Activated T-cell treated with anti-CD3 and anti-CD28 coated beads, Interleukin-2, amount 50 U/mL, for 72 hours (primary cell): ENCODE measurements around the gene CDKAL1. TPM values are rescaled to one million over a fixed set of nuclear protein-coding genes. Genes with fewer than 3 reads are reported as not detected.

Source experiments
- ATAC-seq, 2 donors: fragments of 150-1000 bp; cut with Tn5 transposase; replicated peaks in 1 of 2; 2 replicates each; pipeline ENCODE4 v1.10.0; 2021; ENCODE audit warnings: moderate library complexity in 2 of 2, mild to moderate bottlenecking in 1 of 2
- DNase-seq, 2 donors: peaks; one replicate each; pipeline ENCODE4 v3.0.0; 2021 to 2022; ENCODE audit warnings: mixed read lengths in 1 of 2
- H3K27ac Mint-ChIP-seq: one replicate; pipeline ENCODE4 v1.8.0; 2022; ENCODE audit warnings: mild to moderate bottlenecking, moderate library complexity, mixed read lengths
- H3K27me3 Mint-ChIP-seq: one replicate; pipeline ENCODE4 v1.8.0; 2022; ENCODE audit warnings: low read depth, mixed read lengths
- H3K36me3 Mint-ChIP-seq, 2 donors: one replicate each; pipeline ENCODE4 v1.8.0; 2022; ENCODE audit warnings: mixed read lengths in 2 of 2, mild to moderate bottlenecking in 1 of 2; ENCODE audit not compliant: insufficient read depth in 2 of 2
- H3K4me1 Mint-ChIP-seq: one replicate; pipeline ENCODE4 v1.8.0; 2022; ENCODE audit warnings: low read depth, mixed read lengths
- H3K4me3 Mint-ChIP-seq, 2 donors: one replicate each; pipeline ENCODE4 v1.8.0; 2022; ENCODE audit warnings: mild to moderate bottlenecking in 2 of 2, mixed read lengths in 2 of 2, moderate library complexity in 2 of 2
- H3K9me3 Mint-ChIP-seq, 2 donors: one replicate each; pipeline ENCODE4 v1.8.0; 2022; ENCODE audit warnings: mixed read lengths in 2 of 2
- total RNA-seq, 2 donors: library from RNA; stranded (reverse); gene quantifications; one replicate each; pipeline ENCODE4 v1.2.3, GENCODE V29; 2022

Gene CDKAL1
- total RNA-seq, 2 donors from 2014 or later, result 25.9 to 29.8 TPM

DNA sequence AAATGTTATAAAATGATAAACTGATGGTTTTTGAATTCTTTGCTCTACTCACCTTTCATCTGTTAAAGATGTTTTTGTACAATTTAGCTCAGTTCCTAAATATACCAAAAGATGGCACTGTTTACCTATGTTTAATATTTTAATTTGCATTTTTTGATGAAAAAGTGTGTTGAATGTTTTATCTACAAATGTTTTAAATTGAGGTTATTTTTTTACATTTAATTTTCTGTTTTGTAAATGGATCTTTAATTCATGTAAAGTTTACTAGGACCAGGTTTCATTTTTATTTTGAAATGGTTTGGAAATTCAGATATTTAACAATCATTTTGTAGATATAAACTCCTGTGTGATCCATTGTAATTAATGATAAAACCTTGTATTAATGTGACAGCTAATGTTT is 30.0 kb downstream of the CDKAL1 start:
- DNase-seq, result no peak

DNA sequence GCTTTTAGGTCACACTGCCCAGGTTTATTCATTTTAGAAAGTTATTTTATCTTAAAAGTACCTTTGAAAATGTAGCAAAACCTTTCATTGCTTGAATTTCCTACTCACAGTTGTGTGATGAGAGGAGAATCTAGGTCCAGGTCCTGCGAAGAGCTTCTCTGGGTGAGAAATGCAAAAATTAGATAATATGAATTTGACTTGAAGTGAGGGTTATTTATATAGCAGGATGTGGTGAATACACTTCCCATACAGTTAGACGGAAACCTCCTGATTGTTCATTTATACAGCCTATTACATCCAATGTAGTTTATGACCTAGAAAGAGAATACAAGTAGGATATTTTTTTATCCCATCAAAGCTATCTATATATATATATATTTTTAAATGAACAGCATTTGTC is 30.5 kb downstream of the CDKAL1 start:
- peaks cover 7% of the 10 kb centered on the region for H3K4me1 Mint-ChIP-seq
- no peak for DNase-seq
- no peak for ATAC-seq
- H3K4me3 Mint-ChIP-seq, result no peak overlapping the region
- no peaks in the 10 kb centered on the region for H3K27me3 Mint-ChIP-seq
- H3K27ac Mint-ChIP-seq, result no peak overlapping the region
- peaks cover 0 to 4% of the 10 kb centered on the region in 2 donors for H3K36me3 Mint-ChIP-seq
- H3K9me3 Mint-ChIP-seq, result no peaks in the 10 kb centered on the region

More for the DNA sequence above, 30.0 kb downstream of the CDKAL1 start:
- H3K27ac Mint-ChIP-seq, result no peak overlapping the region
- H3K27me3 Mint-ChIP-seq, result no peaks in the 10 kb centered on the region
- H3K4me1 Mint-ChIP-seq, result peaks cover 7% of the 10 kb centered on the region
- no peak overlapping the region for H3K4me3 Mint-ChIP-seq
- peaks cover 0 to 4% of the 10 kb centered on the region in 2 donors for H3K36me3 Mint-ChIP-seq
- H3K9me3 Mint-ChIP-seq, result no peaks in the 10 kb centered on the region
- ATAC-seq, result no peak

DNA sequence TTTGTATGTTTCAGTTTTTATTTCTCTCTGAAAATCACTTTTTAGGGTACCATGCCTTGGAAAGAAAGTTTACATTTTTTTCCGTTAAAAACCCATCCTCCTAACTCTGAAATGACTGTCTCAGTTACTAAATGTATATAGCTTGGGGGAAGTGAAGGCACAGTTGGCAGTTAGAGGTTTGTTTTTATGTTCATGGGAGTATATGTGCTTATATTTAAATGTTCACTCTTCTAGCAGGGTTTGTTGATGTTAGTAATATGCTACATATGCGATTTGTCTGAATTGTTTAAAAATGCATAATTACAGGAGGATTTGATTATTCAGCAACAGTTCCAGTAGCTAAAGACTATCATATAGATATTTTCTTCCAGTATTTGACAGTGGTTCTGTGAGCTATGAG is 31.1 kb downstream of the CDKAL1 start:
- ATAC-seq, result no peak
- Mint-ChIP-seq H3K4me1 (peaks cover 7% of the 10 kb centered on the region), H3K27ac (no peak overlapping the region), H3K27me3 (no peaks in the 10 kb centered on the region), H3K4me3 (no peak overlapping the region), H3K36me3 (peaks cover 0 to 4% of the 10 kb centered on the region in 2 donors), H3K9me3 (no peaks in the 10 kb centered on the region)
- no peak for DNase-seq

DNA sequence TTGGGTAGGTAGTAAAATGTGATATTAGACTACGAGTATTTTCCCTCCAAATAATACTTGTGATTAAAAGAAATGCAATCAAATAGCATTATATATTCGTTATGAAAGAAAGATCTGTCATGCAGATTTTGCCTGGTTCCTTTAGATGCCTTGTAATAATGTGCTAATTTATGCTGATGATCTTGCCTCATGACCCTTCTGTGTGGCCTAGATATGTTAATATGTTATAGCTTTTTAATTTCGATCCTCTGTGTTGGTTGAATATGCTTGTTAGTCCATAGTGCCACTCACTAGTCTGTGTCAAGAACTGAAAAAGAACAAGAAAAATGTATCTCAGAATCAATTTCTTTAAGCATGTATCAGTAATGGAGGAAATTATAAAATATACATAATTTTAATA is 31.9 kb downstream of the CDKAL1 start:
- Mint-ChIP-seq H3K4me1 (peaks cover 7% of the 10 kb centered on the region), H3K27me3 (no peaks in the 10 kb centered on the region), H3K4me3 (no peak overlapping the region), H3K27ac (no peak overlapping the region), H3K36me3 (peaks cover 0 to 4% of the 10 kb centered on the region in 2 donors), H3K9me3 (no peaks in the 10 kb centered on the region)
- no peak for ATAC-seq
- DNase-seq, result no peak

DNA sequence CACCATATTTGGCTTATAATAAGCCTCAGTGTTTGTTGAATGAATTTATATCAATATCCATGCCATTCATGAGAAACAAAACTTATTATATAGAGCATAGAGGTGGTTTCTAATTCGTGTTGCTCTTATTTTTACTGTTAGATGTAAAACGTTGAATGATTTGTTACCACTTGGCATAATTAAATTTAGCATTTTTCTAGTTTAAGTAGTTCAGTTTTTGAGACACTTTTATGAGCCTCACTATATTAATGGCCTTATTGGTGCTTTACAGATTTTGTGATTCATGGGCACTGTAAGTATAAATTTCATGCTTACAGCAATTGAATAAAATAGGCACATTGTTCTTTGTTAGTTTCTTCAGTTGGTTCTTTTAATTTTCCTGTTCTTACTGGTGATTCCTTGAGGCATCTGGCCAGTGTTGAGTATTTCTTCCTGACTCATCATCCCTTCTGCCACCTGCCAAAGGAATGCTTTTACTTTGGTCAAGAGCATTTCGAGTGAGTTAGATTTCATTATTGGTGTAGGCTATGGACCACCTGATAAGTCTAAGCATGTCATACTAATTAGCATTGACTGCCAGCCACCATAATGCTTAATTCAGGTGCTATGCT is 34.8 kb downstream of the CDKAL1 start:
- Mint-ChIP-seq H3K9me3 (no peaks in the 10 kb centered on the region), H3K27ac (no peak overlapping the region), H3K36me3 (peaks cover 0 to 4% of the 10 kb centered on the region in 2 donors), H3K4me1 (peaks cover 19% of the 10 kb centered on the region), H3K27me3 (no peaks in the 10 kb centered on the region), H3K4me3 (no peak overlapping the region)
- no peak for DNase-seq
- ATAC-seq, result no peak

DNA sequence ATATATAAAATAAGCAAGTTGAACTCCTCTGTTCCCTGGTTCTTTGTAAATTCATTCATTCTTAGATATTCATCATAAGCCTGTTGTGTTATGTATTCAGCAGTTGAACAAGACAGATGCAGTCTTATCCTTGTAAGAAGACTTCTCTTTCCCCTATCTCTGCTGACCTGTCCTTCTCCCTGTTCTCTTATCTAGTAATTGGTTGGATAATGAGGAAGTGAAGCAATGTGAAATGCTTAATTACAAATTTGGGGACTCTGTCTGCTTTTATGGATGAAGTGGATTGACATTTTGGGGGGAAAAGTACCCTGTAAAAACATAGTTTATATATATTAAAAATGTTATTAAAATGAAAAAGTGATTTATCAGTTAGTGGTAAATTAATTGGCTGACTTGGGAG is 37.0 kb downstream of the CDKAL1 start:
- no peaks in the 10 kb centered on the region for H3K27me3 Mint-ChIP-seq
- peaks cover 12% of the 10 kb centered on the region for H3K4me1 Mint-ChIP-seq
- DNase-seq (no peak), ATAC-seq (no peak)
- H3K4me3 Mint-ChIP-seq, result no peak overlapping the region
- peaks cover 0 to 6% of the 10 kb centered on the region in 2 donors for H3K36me3 Mint-ChIP-seq
- no peaks in the 10 kb centered on the region for H3K9me3 Mint-ChIP-seq
- H3K27ac Mint-ChIP-seq, result no peak overlapping the region

DNA sequence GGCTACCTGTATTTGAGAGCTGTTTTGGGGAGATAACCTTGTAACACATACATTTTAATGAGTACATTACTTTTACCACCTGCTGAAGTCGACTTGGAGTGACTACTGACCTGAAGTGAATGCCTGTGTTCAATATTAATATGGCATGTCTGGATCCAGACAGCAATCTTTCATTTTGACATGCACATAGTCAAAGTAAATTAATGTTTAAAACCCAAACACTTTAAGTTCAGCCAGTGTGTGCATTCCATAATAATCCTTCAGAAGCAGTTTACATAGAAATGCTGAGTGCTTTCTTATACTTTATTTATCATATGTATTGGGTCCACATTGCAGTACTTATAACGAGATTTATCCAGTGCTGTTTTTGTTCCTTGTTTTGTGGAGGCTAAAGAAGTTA is 38.0 kb downstream of the CDKAL1 start:
- Mint-ChIP-seq H3K27me3 (no peaks in the 10 kb centered on the region), H3K27ac (no peak overlapping the region), H3K4me1 (peaks cover 17% of the 10 kb centered on the region), H3K4me3 (no peak overlapping the region), H3K36me3 (peaks cover 0 to 4% of the 10 kb centered on the region in 2 donors), H3K9me3 (no peaks in the 10 kb centered on the region)
- ATAC-seq (no peak), DNase-seq (no peak)

DNA sequence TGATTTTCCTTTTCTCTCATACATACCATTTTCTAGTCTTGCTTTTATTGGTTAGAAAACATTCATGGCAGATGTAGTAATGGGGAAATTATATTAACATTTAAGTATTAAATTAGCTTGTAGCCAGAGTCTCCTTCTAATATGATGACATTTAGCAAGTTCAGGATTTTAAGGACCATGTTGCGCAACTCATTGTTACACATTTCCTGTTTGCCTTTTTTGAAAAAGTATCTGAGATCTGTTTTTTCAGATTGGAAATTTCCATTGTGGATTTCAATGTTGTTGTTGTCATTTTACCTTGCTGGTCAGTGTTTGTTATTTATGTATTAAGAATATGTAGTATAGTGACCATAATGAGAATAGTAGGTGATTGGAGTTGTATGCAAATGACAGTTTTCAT is 38.7 kb downstream of the CDKAL1 start:
- ATAC-seq (no peak), DNase-seq (no peak)
- H3K27ac Mint-ChIP-seq, result no peak overlapping the region
- peaks cover 0 to 3% of the 10 kb centered on the region in 2 donors for H3K36me3 Mint-ChIP-seq
- H3K4me1 Mint-ChIP-seq, result peaks cover 17% of the 10 kb centered on the region
- no peak overlapping the region for H3K4me3 Mint-ChIP-seq
- H3K9me3 Mint-ChIP-seq, result no peaks in the 10 kb centered on the region
- H3K27me3 Mint-ChIP-seq, result no peaks in the 10 kb centered on the region

DNA sequence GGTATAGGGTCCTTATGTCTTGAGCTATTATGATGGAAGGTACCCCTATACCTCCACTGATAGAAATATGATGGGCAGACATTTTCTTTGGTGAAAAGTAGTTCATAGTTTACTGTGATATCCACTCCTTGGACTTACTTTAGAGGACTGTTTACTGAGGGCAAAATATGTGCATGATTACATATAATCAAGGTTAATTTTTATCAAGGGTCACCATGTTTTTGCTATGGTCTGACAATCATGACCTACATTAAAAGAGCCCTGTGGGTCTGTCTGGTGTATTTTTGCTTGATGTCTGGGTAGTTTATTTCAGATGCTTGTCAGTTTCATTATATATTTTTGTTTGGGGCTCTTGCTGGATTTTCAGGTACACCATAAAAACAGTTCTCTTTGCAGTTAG is 40.1 kb downstream of the CDKAL1 start:
- H3K9me3 Mint-ChIP-seq, result no peaks in the 10 kb centered on the region
- H3K27me3 Mint-ChIP-seq, result no peaks in the 10 kb centered on the region
- H3K4me1 Mint-ChIP-seq, result peaks cover 17% of the 10 kb centered on the region
- H3K36me3 Mint-ChIP-seq, result peaks cover 0 to 4% of the 10 kb centered on the region in 2 donors
- no peak overlapping the region for H3K27ac Mint-ChIP-seq
- ATAC-seq, result no peak
- H3K4me3 Mint-ChIP-seq, result no peak overlapping the region
- DNase-seq, result no peak

DNA sequence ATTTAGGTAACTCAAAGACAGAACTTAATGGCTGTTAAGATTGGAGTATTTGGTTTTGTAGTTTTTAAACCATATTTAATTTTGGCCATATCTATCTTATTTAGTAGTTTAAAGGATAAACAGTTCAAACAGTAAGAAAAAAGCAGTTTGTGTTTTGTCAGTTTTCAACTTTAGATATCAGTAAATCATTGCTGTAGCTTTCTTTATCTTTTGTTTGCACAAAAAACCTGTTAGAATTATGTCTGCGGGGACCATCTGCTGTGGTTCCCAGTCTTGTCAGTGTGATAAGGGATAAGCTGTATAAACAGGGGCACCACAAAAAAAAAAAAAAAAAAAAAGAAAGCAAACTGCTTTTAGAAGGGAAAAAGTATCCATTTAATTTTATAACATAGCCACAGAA is 40.9 kb downstream of the CDKAL1 start:
- H3K4me3 Mint-ChIP-seq, result no peak overlapping the region
- DNase-seq (no peak), ATAC-seq (no peak)
- H3K27me3 Mint-ChIP-seq, result no peaks in the 10 kb centered on the region
- peaks cover 22% of the 10 kb centered on the region for H3K4me1 Mint-ChIP-seq
- H3K36me3 Mint-ChIP-seq, result peaks cover 0 to 4% of the 10 kb centered on the region in 2 donors
- H3K9me3 Mint-ChIP-seq, result no peaks in the 10 kb centered on the region
- H3K27ac Mint-ChIP-seq, result no peak overlapping the region

DNA sequence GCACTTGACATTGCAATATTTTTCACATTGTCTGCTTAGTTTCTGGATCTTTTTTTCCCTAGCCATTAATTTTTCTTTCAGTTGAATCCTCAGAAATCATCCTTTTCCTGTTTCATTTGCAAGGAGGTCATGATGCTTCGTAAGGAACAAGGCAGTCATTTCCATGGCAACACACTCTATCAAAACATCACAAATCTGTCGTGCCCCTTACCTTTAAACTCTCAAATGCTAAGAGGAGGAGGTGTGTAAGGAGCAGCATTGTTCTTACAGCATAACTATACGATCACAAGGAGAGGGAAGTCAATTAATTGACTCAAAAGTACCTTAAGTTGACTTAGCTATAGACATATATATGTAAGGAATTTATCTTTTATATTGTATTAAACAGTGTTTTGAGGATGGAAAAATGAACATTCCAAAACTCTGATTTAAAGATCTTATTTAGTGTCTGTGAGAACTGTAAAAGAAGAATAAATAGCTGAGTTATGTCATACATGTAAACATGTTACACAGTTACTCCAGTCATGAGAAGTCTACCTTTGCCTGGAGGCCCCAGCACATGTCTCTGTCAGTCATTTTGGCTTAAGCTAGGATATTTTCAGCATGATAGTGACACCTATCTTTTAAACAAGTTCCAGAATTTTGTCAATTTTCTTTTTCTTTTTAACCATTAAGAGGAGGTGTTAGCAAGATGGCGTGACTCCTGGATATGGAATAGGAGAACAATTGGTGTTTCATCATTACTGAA is 41.6 kb downstream of the CDKAL1 start:
- DNase-seq (no peak), ATAC-seq (no peak)
- Mint-ChIP-seq H3K4me3 (no peak overlapping the region), H3K36me3 (peaks cover 0 to 4% of the 10 kb centered on the region in 2 donors), H3K27me3 (no peaks in the 10 kb centered on the region), H3K4me1 (peaks cover 22% of the 10 kb centered on the region), H3K9me3 (no peaks in the 10 kb centered on the region), H3K27ac (no peak overlapping the region)

DNA sequence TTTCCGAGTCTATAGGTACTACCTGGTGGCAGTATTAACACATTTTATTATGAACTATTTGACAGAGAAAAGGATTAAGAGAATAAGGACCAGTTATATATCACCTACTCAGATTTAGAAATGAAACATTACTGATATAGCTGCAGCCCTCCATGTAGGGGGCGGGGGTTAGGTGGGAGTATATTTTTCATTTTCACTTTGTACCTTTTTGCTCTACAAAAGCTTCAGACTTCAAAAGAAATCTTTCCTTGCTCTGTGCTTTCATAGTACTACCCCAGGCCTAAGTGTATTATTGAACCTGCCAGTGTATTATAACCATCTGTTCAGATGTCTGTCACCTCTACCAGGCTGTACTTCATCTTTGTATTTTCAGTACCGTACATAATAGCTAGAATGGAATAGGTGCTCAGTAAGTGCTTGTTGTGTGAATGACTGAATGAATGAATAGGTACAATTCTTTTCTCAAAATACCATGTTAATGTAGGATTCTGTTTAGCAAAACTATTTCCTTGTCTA is 43.0 kb downstream of the CDKAL1 start:
- Mint-ChIP-seq H3K4me1 (peaks cover 21% of the 10 kb centered on the region), H3K4me3 (no peak overlapping the region), H3K36me3 (peaks cover 0 to 4% of the 10 kb centered on the region in 2 donors), H3K9me3 (no peaks in the 10 kb centered on the region), H3K27ac (no peak overlapping the region), H3K27me3 (no peaks in the 10 kb centered on the region)
- no peak for ATAC-seq
- no peak for DNase-seq

DNA sequence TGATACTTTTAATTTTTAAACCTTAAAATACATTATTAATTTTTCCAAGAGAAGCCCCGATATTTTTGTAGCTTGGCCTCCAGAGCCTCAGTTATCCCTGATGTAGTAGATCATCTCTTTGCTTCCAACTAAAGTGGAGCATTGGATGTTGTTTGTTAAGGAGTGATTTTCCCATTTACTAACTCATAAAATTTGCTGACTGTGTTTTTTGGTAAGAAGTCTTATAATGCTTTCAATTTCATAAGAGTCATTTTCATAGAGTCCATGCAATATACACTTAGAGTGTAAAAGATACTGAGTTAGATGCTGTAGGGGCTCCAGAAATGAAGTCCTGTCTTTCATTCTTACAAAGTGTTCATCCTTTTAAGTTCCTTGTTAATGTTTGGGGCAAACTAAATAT is 46.8 kb downstream of the CDKAL1 start:
- no peaks in the 10 kb centered on the region for H3K9me3 Mint-ChIP-seq
- H3K36me3 Mint-ChIP-seq, result peaks cover 6 to 11% of the 10 kb centered on the region in 2 donors
- peaks cover 35% of the 10 kb centered on the region for H3K4me1 Mint-ChIP-seq
- DNase-seq (no peak), ATAC-seq (no peak)
- no peak overlapping the region for H3K27ac Mint-ChIP-seq
- H3K4me3 Mint-ChIP-seq, result no peak overlapping the region
- H3K27me3 Mint-ChIP-seq, result no peaks in the 10 kb centered on the region
